Activated CD4-positive, alpha-beta memory T cell treated with anti-CD3 and anti-CD28 coated beads for 36 hours (primary cell): ENCODE measurements around the gene ASF1A. TPM values are rescaled to one million over a fixed set of nuclear protein-coding genes. Genes with fewer than 3 reads are reported as not detected.

Experiments used
- CTCF ChIA-PET: fragments of 350-600 bp; sonication (Branson Sonifier 250); formaldehyde crosslinking; loops from one replicate; lab custom pipeline; 2021; ENCODE audit warnings: antibody characterized with exemption, inconsistent platforms; lab: Charles Lee
- POLR2A ChIA-PET: fragments of 350-600 bp; sonication (Branson Sonifier 250); formaldehyde crosslinking; loops from one replicate; lab custom pipeline; 2021; ENCODE audit warnings: antibody characterized with exemption; lab: Charles Lee
- DNase-seq: peaks from one replicate; pipeline ENCODE4 v3.0.0-alpha.2; 2020
- H3K27ac Mint-ChIP-seq: one replicate; pipeline ENCODE4 v1.8.0; 2021; ENCODE audit warnings: mixed read lengths
- H3K27me3 Mint-ChIP-seq: one replicate; pipeline ENCODE4 v1.8.0; 2021; ENCODE audit warnings: mixed read lengths
- H3K36me3 Mint-ChIP-seq: one replicate; pipeline ENCODE4 v1.8.0; 2021; ENCODE audit warnings: mixed read lengths
- H3K4me1 Mint-ChIP-seq: one replicate; pipeline ENCODE4 v1.8.0; 2021; ENCODE audit warnings: low read depth, mixed read lengths
- H3K4me3 Mint-ChIP-seq: one replicate; pipeline ENCODE4 v1.8.0; 2021; ENCODE audit warnings: mild to moderate bottlenecking, mixed read lengths
- H3K9me3 Mint-ChIP-seq: one replicate; pipeline ENCODE4 v1.8.0; 2021; ENCODE audit warnings: mixed read lengths
- intact Hi-C: fragments of 100-400 bp; cut with micrococcal nuclease; formaldehyde crosslinking; loops from one replicate; pipeline ENCODE4 v1.15.1; 2023
- total RNA-seq, 2 experiments: library from RNA; stranded (reverse); gene quantifications; one replicate each; pipeline ENCODE4 v1.2.3, GENCODE V29; 2021

The ASF1A gene
- total RNA-seq, 2 experiments from 2014 or later, result 32.5 to 32.7 TPM

- Mint-ChIP-seq H3K4me3 (no peak overlapping the region), H3K9me3 (no peaks in the 10 kb centered on the region), H3K27ac (no peak overlapping the region), H3K4me1 (peaks cover 86% of the 10 kb centered on the region), H3K36me3 (peaks cover 5% of the 10 kb centered on the region), H3K27me3 (no peaks in the 10 kb centered on the region)
- intact Hi-C loops, result no loop called here
- no peak for DNase-seq
- POLR2A ChIA-PET, result no interaction called here
- CTCF ChIA-PET, result interaction anchor here (0.6 kb wide), 2 partner anchors 17 to 111 kb away, joined by 3 read pairs; no protein-coding TSS in a partner anchor
Observed at GRCh38 chr6:118886641-118887040, 7.3 kb upstream of the ASF1A start.

- peaks cover 1% of the 10 kb centered on the region for H3K27me3 Mint-ChIP-seq
- no peak overlapping the region for H3K4me3 Mint-ChIP-seq
- peaks cover 72% of the 10 kb centered on the region for H3K4me1 Mint-ChIP-seq
- no peak for DNase-seq
- CTCF ChIA-PET, result interaction anchor here (0.8 to 1.5 kb wide), 2 partner anchors 8 to 10 kb away, joined by 3 to 7 read pairs; no protein-coding TSS in a partner anchor
- no peaks in the 10 kb centered on the region for H3K9me3 Mint-ChIP-seq
- H3K27ac Mint-ChIP-seq, result peak overlapping the region; percentile 62
- POLR2A ChIA-PET, result interaction anchor here (1.1 kb wide), 1 partner anchor 8 kb away, joined by 3 read pairs; no protein-coding TSS in a partner anchor
- peaks cover 8% of the 10 kb centered on the region for H3K36me3 Mint-ChIP-seq
- intact Hi-C loops, result no loop called here
Observed at GRCh38 chr6:118889163-118889562, 4.8 kb upstream of the ASF1A start.

- H3K4me1 Mint-ChIP-seq, result peaks cover 58% of the 10 kb centered on the region
Observed at GRCh38 chr6:118890997-118891790, 2.8 kb upstream of the ASF1A start.

GRCh38 chr6:118892355-118892991 is 1.5 kb upstream of the ASF1A start:
- intact Hi-C loops, result loop anchor here (1.0 to 10.0 kb wide), 5 partner anchors 48 to 1408 kb away; partner anchors contain the start of gene DCBLD1
- no peak for DNase-seq
- H3K9me3 Mint-ChIP-seq, result no peaks in the 10 kb centered on the region
- H3K4me1 Mint-ChIP-seq, result peaks cover 47% of the 10 kb centered on the region
- peak overlapping the region; percentile 88 for H3K4me3 Mint-ChIP-seq
- peaks cover 9% of the 10 kb centered on the region for H3K36me3 Mint-ChIP-seq
- H3K27ac Mint-ChIP-seq, result peak overlapping the region; percentile 98
- ChIA-PET CTCF (no interaction called here), POLR2A (interaction anchor here (1.1 to 2.3 kb wide), 4 partner anchors 11 to 187 kb away, joined by 3 to 9 read pairs (median 4); no protein-coding TSS in a partner anchor)
- H3K27me3 Mint-ChIP-seq, result peaks cover 1% of the 10 kb centered on the region

More at GRCh38 chr6:118890997-118891790, 2.8 kb upstream of the ASF1A start:
- Mint-ChIP-seq H3K36me3 (peaks cover 10% of the 10 kb centered on the region), H3K4me3 (peak overlapping the region; percentile 88), H3K27me3 (peaks cover 1% of the 10 kb centered on the region), H3K9me3 (no peaks in the 10 kb centered on the region), H3K27ac (peak overlapping the region; percentile 98)
- ChIA-PET CTCF (interaction anchor here (0.8 to 1.7 kb wide), 3 partner anchors 9 to 187 kb away, joined by 3 to 8 read pairs (median 6); no protein-coding TSS in a partner anchor), POLR2A (interaction anchor here (2.0 to 2.3 kb wide), 2 partner anchors 10 to 188 kb away, joined by 4 to 5 read pairs; no protein-coding TSS in a partner anchor)
- intact Hi-C loops, result loop anchor here (5.0 to 10.0 kb wide), 3 partner anchors 164 to 1406 kb away; partner anchors contain the start of gene DCBLD1
- no peak for DNase-seq

- H3K4me1 Mint-ChIP-seq, result peaks cover 50% of the 10 kb centered on the region
- CTCF ChIA-PET, result interaction anchor here (1.1 to 1.3 kb wide), 2 partner anchors 11 to 217 kb away, joined by 5 to 7 read pairs; no protein-coding TSS in a partner anchor
Observed at GRCh38 chr6:118893064-118893806, 717 bp upstream of the ASF1A start.

GRCh38 chr6:118894425-118895260 is 691 bp downstream of the ASF1A start:
- peaks cover 49% of the 10 kb centered on the region for H3K4me1 Mint-ChIP-seq

More at GRCh38 chr6:118893064-118893806, 717 bp upstream of the ASF1A start:
- peaks cover 6% of the 10 kb centered on the region for H3K36me3 Mint-ChIP-seq
- H3K4me3 Mint-ChIP-seq, result peak overlapping the region; percentile 88
- POLR2A ChIA-PET, result interaction anchor here (1.0 to 2.3 kb wide), 6 partner anchors 12 to 242 kb away, joined by 3 to 10 read pairs (median 4); partner anchors contain the start of genes CEP85L and MCM9
- peak; percentile 69 for DNase-seq
- peak overlapping the region; percentile 98 for H3K27ac Mint-ChIP-seq
- H3K9me3 Mint-ChIP-seq, result no peaks in the 10 kb centered on the region
- intact Hi-C loops, result loop anchor here (1.0 to 10.0 kb wide), 5 partner anchors 48 to 1408 kb away; partner anchors contain the start of gene DCBLD1
- peaks cover 1% of the 10 kb centered on the region for H3K27me3 Mint-ChIP-seq

GRCh38 chr6:118895261-118895560 is 1.3 kb downstream of the ASF1A start:
- DNase-seq, result no peak
- Mint-ChIP-seq H3K27ac (peak overlapping the region; percentile 93), H3K36me3 (peaks cover 11% of the 10 kb centered on the region), H3K27me3 (peaks cover 1% of the 10 kb centered on the region), H3K9me3 (no peaks in the 10 kb centered on the region), H3K4me1 (peaks cover 48% of the 10 kb centered on the region), H3K4me3 (peak overlapping the region; percentile 84)
- CTCF ChIA-PET, result interaction anchor here (1.4 to 2.7 kb wide), 5 partner anchors 9 to 182 kb away, joined by 5 to 13 read pairs (median 10); no protein-coding TSS in a partner anchor
- intact Hi-C loops, result loop anchor here (2.0 to 10.0 kb wide), 3 partner anchors 336 to 1410 kb away; partner anchors contain the start of gene DCBLD1
- POLR2A ChIA-PET, result interaction anchor here (0.5 to 2.1 kb wide), 5 partner anchors 9 to 244 kb away, joined by 3 to 10 read pairs (median 5); partner anchors contain the start of genes CEP85L and MCM9

More at GRCh38 chr6:118894425-118895260, 691 bp downstream of the ASF1A start:
- Mint-ChIP-seq H3K27me3 (peaks cover 1% of the 10 kb centered on the region), H3K9me3 (no peaks in the 10 kb centered on the region), H3K4me3 (peak overlapping the region; percentile 88), H3K36me3 (peaks cover 9% of the 10 kb centered on the region), H3K27ac (peak overlapping the region; percentile 98)
- DNase-seq, result peak; percentile 73
- intact Hi-C loops, result loop anchor here (1.0 to 10.0 kb wide), 9 partner anchors 40 to 1410 kb away; partner anchors contain the start of genes CEP85L, DCBLD1 and MAN1A1
- CTCF ChIA-PET, result interaction anchor here (0.7 to 2.7 kb wide), 7 partner anchors 9 to 183 kb away, joined by 3 to 13 read pairs (median 9); no protein-coding TSS in a partner anchor
- POLR2A ChIA-PET, result interaction anchor here (0.6 to 2.1 kb wide), 6 partner anchors 10 to 243 kb away, joined by 3 to 10 read pairs (median 6); partner anchors contain the start of genes CEP85L and MCM9

GRCh38 chr6:118895859-118896258 is 1.9 kb downstream of the ASF1A start:
- intact Hi-C loops, result loop anchor here (1.0 to 10.0 kb wide), 6 partner anchors 9 to 1411 kb away; partner anchors contain the start of gene DCBLD1
- POLR2A ChIA-PET, result interaction anchor here (0.5 to 2.6 kb wide), 7 partner anchors 9 to 244 kb away, joined by 3 to 9 read pairs (median 8); partner anchors contain the start of genes CEP85L and MCM9
- DNase-seq, result no peak
- peak overlapping the region; percentile 93 for H3K27ac Mint-ChIP-seq
- CTCF ChIA-PET, result interaction anchor here (0.6 to 2.7 kb wide), 12 partner anchors 8 to 1216 kb away, joined by 3 to 13 read pairs (median 5); partner anchors contain the start of gene MCM9
- H3K4me1 Mint-ChIP-seq, result peaks cover 52% of the 10 kb centered on the region
- H3K9me3 Mint-ChIP-seq, result no peaks in the 10 kb centered on the region
- H3K36me3 Mint-ChIP-seq, result peaks cover 16% of the 10 kb centered on the region
- H3K27me3 Mint-ChIP-seq, result peaks cover 1% of the 10 kb centered on the region
- H3K4me3 Mint-ChIP-seq, result peak overlapping the region; percentile 76

GRCh38 chr6:118896339-118897136 is 2.6 kb downstream of the ASF1A start:
- Mint-ChIP-seq H3K36me3 (peaks cover 23% of the 10 kb centered on the region), H3K4me3 (peak overlapping the region; percentile 76), H3K9me3 (no peaks in the 10 kb centered on the region), H3K27me3 (peaks cover 1% of the 10 kb centered on the region), H3K4me1 (peaks cover 52% of the 10 kb centered on the region), H3K27ac (peak overlapping the region; percentile 93)
- POLR2A ChIA-PET, result interaction anchor here (1.5 to 2.6 kb wide), 5 partner anchors 8 to 245 kb away, joined by 3 to 9 read pairs (median 8); partner anchors contain the start of genes CEP85L and MCM9
- DNase-seq, result no peak
- CTCF ChIA-PET, result interaction anchor here (0.6 to 2.7 kb wide), 21 partner anchors 7 to 1217 kb away, joined by 3 to 13 read pairs (median 3); partner anchors contain the start of gene MCM9
- intact Hi-C loops, result loop anchor here (1.0 to 10.0 kb wide), 5 partner anchors 9 to 1412 kb away; partner anchors contain the start of gene DCBLD1
